Heart left ventricle (tissue), 16 donors: Measurements from ENCODE around the gene UBE2C. TPM values are rescaled to one million over a fixed set of nuclear protein-coding genes. Genes with fewer than 3 reads are reported as not detected.
A peak's percentile ranks its signal among the peaks of the same experiment; 100 is the strongest.

ENCODE experiments used
- ATAC-seq, 4 donors: fragments of 200-7000 bp; cut with Tn5 transposase; one replicate each; pipeline ENCODE4 v1.9.1; 2020 to 2022; ENCODE audit warnings: moderate library complexity in 4 of 4, mild to moderate bottlenecking in 3 of 4, moderate number of reproducible peaks in 1 of 4
- DNase-seq, 5 donors: peaks; one replicate each; pipeline ENCODE4 v3.0.0-alpha.2; 2020
- H3K27ac ChIP-seq, 12 donors: fragments of 200-600 bp; sonication (generic) in 4 of 12; one replicate each; pipeline versions ENCODE4 v1.5.0 to v1.8.0; 2016 to 2022; ENCODE audit warnings: mild to moderate bottlenecking in 2 of 12
- H3K27me3 ChIP-seq, 9 donors: fragments of 200-600 bp; sonication (generic) in 2 of 9; one replicate each; pipeline versions ENCODE4 v1.5.1 to v1.8.0; 2016 to 2022; ENCODE audit warnings: mild to moderate bottlenecking in 3 of 9
- H3K36me3 ChIP-seq, 9 donors: fragments of 200-600 bp; sonication (generic) in 2 of 9; one replicate each; pipeline versions ENCODE4 v1.5.0 to v1.8.0; 2018 to 2022; ENCODE audit warnings: mild to moderate bottlenecking in 2 of 9
- H3K4me1 ChIP-seq, 12 donors: fragments of 200-600 bp; sonication (generic) in 4 of 12; one replicate each; pipeline versions ENCODE4 v1.5.0 to v1.8.0; 2016 to 2022; ENCODE audit warnings: mild to moderate bottlenecking in 3 of 12
- H3K4me3 ChIP-seq, 12 donors: fragments of 200-600 bp; sonication (generic) in 4 of 12; one replicate each; pipeline versions ENCODE4 v1.5.0 to v1.8.0; 2017 to 2022; ENCODE audit warnings: mild to moderate bottlenecking in 9 of 12, moderate library complexity in 4 of 12
- H3K9me3 ChIP-seq, 12 donors: fragments of 200-600 bp; sonication (generic) in 4 of 12; one replicate each; pipeline versions ENCODE4 v1.5.0 to v1.8.0; 2016 to 2022; ENCODE audit warnings: mild to moderate bottlenecking in 1 of 12
- POLR2A ChIP-seq, 2 donors: fragments of 450-650 bp; IDR thresholded peaks; one replicate each; pipeline ENCODE4 v1.6.1; 2017; ENCODE audit warnings: antibody characterized with exemption in 2 of 2, mild to moderate bottlenecking in 2 of 2, moderate library complexity in 2 of 2
- WGBS, 4 donors: extraction: QIAGEN DNeasy Blood & Tissue Kit in 2 of 4; methylation state at CpG; one replicate each; pipeline versions ENCODE4 v1.1.5 to v1.1.7; 2013 to 2018; 5-methylcytosine and 5-hydroxymethylcytosine counted together
- intact Hi-C, 10 donors: fragments of 100-400 bp; cut with DNase I; formaldehyde crosslinking; loops; one replicate each; pipeline versions ENCODE4 v1.11.1 to v1.14.2; 2022
- polyA plus RNA-seq, 2 donors: library from polyadenylated mRNA; stranded (reverse); fragments of 200-250 nt; gene quantifications; one replicate each; pipeline ENCODE4 v1.2.3, GENCODE V29; 2013
- total RNA-seq, 9 donors: library from RNA; depleted of rRNA in 2 of 9; stranded (reverse); fragments of >200 nt in 2 of 9; fragmentation: NEBNext Ultra II Directional in 3 of 9; extraction: Animal tissue kit (Norgen Biotek cat#: 25700) in 3 of 9; gene quantifications; one replicate each; pipeline versions ENCODE4 v1.1.0 to v1.2.4, GENCODE V29; 2016 to 2023
- TF ChIP-seq, protein P1 (sequence below), 12 donors: fragments of 200-600 bp; sonication (generic) in 4 of 12; IDR thresholded peaks; one replicate each; pipeline versions ENCODE4 v1.5.0 to v1.8.0; 2018 to 2022; ENCODE audit warnings: antibody characterized with exemption in 12 of 12, mild to moderate bottlenecking in 5 of 12
- donor health status: ischemic (EF 13 %, LVEDD 7.1; RV severe dilation, severe dysfunction).
- donor health status: healthy with polysubstance abuse.
- donor health status: DM: no; HTN: yes; CAD: no.
- donor health status: DM: no; HTN: no; CAD: no.
- donor health status: ischemic (EF 25% LVEDD 6.9; RV normal size, moderate dysfunction).
- donor health status: ischemic (EF 25% LVEDD 5.7; RV mildly dilated, moderate dysfunction).
- donor health status: healthy.
- donor health status: DM: yes; HTN: yes; CAD: no.
- donor health status: ischemic (EF 35%, LVEDD 5.7; RV mildly dilated, moderate dysfunction).
- donor health status: nonischemic (EF 11% LVEDD 7.7; RV severe dilation, severe dysfunction).
- donor health status: DM: yes; HTN: yes; CAD: no.
- donor health status: PGD.
- donor health status: ischemic (EF 29% LVEDD 5.4; RV normal size, mild dysfunction).
- donor health status: nonischemic (EF 23%, LVEDD 6.1; RV moderate dilation, normal function).

Gene UBE2C
- total and polyA plus RNA-seq, 11 donors: 0.32 to 16.9 (median 1.5) TPM; not detected in 5

DNA sequence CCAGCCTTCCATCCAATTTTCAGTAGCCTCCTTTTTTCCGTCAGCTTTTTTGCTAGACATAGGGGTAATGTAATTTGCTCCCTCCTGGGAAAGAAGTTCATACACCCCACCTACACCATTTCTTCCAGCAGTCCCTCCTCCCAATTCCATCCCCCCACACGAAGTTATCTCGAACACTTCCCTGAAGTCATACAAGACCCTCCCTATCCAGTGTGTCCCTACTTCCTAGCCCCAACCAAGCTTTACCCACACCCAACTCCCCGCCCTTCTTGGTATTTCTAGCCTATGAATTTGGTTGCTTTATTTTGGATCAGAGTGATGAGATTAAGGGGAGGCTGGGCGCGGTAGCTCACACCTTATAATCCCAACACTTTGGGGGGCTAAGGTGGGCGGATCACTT lies 1.0 kb downstream of the UBE2C start:
- WGBS, 4 donors: 58 to 62% (median 61%) methylated on average over 7 of the region's 7 CpGs
- Histone ChIP-seq H3K36me3 (peaks cover 3 to 33% (median 31%) of the 10 kb centered on the region in 9 donors), H3K4me1 (peaks cover 0 to 22% (median 6%) of the 10 kb centered on the region in 12 donors), H3K27ac (no peak overlapping the region), H3K27me3 (no peaks in the 10 kb centered on the region), H3K4me3 (peak overlapping the region in 1 of 12 donors; percentile 76), H3K9me3 (no peaks in the 10 kb centered on the region)
- no peak for TF ChIP-seq POLR2A (IDR thresholded peaks at IDR 0.05)
- TF ChIP-seq, protein P1, sequence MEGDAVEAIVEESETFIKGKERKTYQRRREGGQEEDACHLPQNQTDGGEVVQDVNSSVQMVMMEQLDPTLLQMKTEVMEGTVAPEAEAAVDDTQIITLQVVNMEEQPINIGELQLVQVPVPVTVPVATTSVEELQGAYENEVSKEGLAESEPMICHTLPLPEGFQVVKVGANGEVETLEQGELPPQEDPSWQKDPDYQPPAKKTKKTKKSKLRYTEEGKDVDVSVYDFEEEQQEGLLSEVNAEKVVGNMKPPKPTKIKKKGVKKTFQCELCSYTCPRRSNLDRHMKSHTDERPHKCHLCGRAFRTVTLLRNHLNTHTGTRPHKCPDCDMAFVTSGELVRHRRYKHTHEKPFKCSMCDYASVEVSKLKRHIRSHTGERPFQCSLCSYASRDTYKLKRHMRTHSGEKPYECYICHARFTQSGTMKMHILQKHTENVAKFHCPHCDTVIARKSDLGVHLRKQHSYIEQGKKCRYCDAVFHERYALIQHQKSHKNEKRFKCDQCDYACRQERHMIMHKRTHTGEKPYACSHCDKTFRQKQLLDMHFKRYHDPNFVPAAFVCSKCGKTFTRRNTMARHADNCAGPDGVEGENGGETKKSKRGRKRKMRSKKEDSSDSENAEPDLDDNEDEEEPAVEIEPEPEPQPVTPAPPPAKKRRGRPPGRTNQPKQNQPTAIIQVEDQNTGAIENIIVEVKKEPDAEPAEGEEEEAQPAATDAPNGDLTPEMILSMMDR (IDR thresholded peaks at IDR 0.05): no peak
- DNase-seq (no peak), ATAC-seq (no peak)
- intact Hi-C loops: loop anchor here in 1 of 10 donors (5.0 kb wide), 1 partner anchor 154 kb away; no protein-coding TSS in a partner anchor

GRCh38 chr20:45814314-45814713 lies 1.9 kb downstream of the UBE2C start:
- H3K36me3 ChIP-seq: peaks cover 1 to 24% (median 23%) of the 10 kb centered on the region in 9 donors
- intact Hi-C loops: loop anchor here in 1 of 10 donors (5.0 kb wide), 1 partner anchor 153 kb away; no protein-coding TSS in a partner anchor
- no peaks in the 10 kb centered on the region for H3K27me3 ChIP-seq
- no peak for DNase-seq
- H3K9me3 ChIP-seq: no peaks in the 10 kb centered on the region
- no peak overlapping the region for H3K27ac ChIP-seq
- 87 to 93% (median 92%) methylated on average over 3 of the region's 3 CpGs for WGBS, 4 donors
- TF ChIP-seq, protein P1 (IDR thresholded peaks at IDR 0.05): no peak
- no peak overlapping the region for H3K4me3 ChIP-seq
- peaks cover 0 to 22% (median 6%) of the 10 kb centered on the region in 12 donors for H3K4me1 ChIP-seq
- no peak for ATAC-seq

DNA sequence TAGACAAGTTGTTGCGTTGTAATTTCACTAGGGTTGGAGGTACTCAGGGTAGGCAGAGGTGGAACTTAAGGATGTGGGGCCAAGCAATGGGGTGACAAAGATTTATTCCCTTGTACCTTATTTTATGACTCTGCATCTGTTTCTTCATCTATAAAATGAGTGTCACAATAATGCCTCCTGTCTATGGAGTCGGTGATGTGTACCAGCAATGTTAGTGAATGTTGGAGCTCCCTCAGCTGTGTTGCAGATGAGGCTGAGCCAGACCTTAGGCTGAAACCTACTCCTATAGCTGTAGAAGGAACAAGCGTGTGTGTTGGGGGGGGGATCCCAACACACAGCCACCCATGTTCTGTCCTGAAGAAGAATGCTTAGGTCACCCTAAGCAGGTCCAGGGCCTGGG lies 4.5 kb downstream of the UBE2C start:
- peak overlapping the region in 2 of 12 donors; percentile 48 to 54 for H3K27ac ChIP-seq
- TF ChIP-seq POLR2A (IDR thresholded peaks at IDR 0.05): no peak
- TF ChIP-seq, protein P1 (IDR thresholded peaks at IDR 0.05): no peak

DNA sequence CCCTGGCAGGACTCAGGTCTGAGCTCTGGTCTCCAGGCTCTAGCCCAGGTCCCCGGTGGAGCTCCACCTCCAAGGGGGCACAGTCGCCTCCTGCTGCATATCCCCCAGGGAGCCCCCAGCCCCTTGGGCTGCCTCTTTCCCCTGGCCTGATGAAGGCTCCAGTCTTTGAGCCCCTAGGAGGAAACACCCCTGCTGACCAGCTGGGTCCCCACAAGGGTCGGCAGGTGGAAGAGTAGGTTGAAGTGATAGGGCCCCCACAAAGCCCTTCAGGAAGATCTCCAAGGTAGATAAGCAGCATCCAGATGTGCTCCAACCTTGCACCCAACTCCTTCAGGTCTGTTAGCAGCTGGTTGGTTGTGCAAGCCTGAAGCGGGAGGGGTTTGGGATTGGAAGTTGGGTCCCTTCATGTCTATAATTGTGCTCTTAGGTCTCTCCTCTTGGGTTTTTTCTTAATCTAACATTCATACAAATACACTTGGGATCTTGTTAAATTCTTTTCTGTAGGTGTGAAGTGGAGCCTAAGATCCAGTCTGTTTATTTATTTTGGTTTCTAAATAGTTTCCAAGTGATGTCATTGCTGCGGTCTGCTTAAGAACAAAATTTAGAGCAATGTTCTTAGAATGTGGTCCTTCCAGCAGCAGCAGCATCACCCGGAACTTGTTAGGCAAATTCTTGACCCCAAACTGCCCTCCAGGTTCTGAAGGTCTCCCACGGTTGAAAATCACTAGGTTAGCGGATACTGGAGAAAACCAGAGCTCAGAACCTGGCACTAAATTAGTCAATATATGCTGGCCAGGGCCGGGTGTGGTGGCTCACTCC lies 5.1 kb downstream of the UBE2C start:
- peaks cover 0 to 19% (median 6%) of the 10 kb centered on the region in 12 donors for H3K4me1 ChIP-seq
- DNase-seq (no peak), ATAC-seq (peak in 2 of 4 donors; percentile 31 to 41)
- peak overlapping the region in 3 of 12 donors; percentile 1 to 54 (median 48) for H3K27ac ChIP-seq
- H3K9me3 ChIP-seq: no peaks in the 10 kb centered on the region
- intact Hi-C loops: no loop called here
- H3K36me3 ChIP-seq: no peaks in the 10 kb centered on the region
- no peak for TF ChIP-seq POLR2A (IDR thresholded peaks at IDR 0.05)
- TF ChIP-seq, protein P1 (IDR thresholded peaks at IDR 0.05): no peak
- H3K27me3 ChIP-seq: peaks cover 0 to 10% (median 5%) of the 10 kb centered on the region in 9 donors
- WGBS, 4 donors: 57 to 77% (median 66%) methylated on average over 8 to 9 of the region's 9 CpGs
- no peak overlapping the region for H3K4me3 ChIP-seq

More for the DNA sequence above, 4.5 kb downstream of the UBE2C start:
- no peak for DNase-seq
- WGBS, 4 donors: 90 to 96% (median 93%) methylated on average over 3 of the region's 3 CpGs
- Histone ChIP-seq H3K27me3 (peaks cover 0 to 6% (median 0%) of the 10 kb centered on the region in 9 donors), H3K9me3 (no peaks in the 10 kb centered on the region), H3K4me1 (peaks cover 0 to 17% (median 6%) of the 10 kb centered on the region in 12 donors), H3K36me3 (no peaks in the 10 kb centered on the region), H3K4me3 (no peak overlapping the region)
- intact Hi-C loops: no loop called here
- ATAC-seq: no peak
